HCT116 (cell line): ENCODE measurements around the gene OR5K4.

Source experiments
- CTCF ChIP-seq, 3 experiments: fragments of 200-600 bp in 1 of 3; sonication (generic) in 1 of 3; IDR thresholded peaks in 2 of 3; conservative IDR thresholded peaks in 1 of 3; 2 replicates each; pipeline ENCODE4 v1.5.1; 2012 to 2017; ENCODE audit warnings: low read depth in 2 of 3, low read length in 2 of 3, antibody characterized with exemption in 1 of 3, borderline replicate concordance in 1 of 3, control low read depth in 1 of 3, mild to moderate bottlenecking in 1 of 3, mixed read lengths in 1 of 3, mixed run types in 1 of 3, moderate library complexity in 1 of 3; ENCODE audit not compliant: insufficient read depth in 1 of 3
- JUND ChIP-seq: IDR thresholded peaks from 2 replicates; pipeline ENCODE4 v1.6.1; 2012
- POLR2A ChIP-seq: IDR thresholded peaks from 2 replicates; pipeline ENCODE4 v1.7.0; 2011; ENCODE audit warnings: borderline replicate concordance; ENCODE audit not compliant: insufficient read depth, insufficient read length; ENCODE audit errors: extremely low read depth
- POLR2AphosphoS5 ChIP-seq: IDR thresholded peaks from 2 replicates; pipeline ENCODE4 v1.6.1; 2011; ENCODE audit warnings: mild to moderate bottlenecking, low read depth, low read length, moderate library complexity
- SRF ChIP-seq: IDR thresholded peaks from 2 replicates; pipeline ENCODE4 v1.6.1; 2012; ENCODE audit warnings: low read depth
- ZBTB33 ChIP-seq: IDR thresholded peaks from 2 replicates; pipeline ENCODE4 v1.6.1; 2011; ENCODE audit warnings: mild to moderate bottlenecking, low read length, moderate library complexity; ENCODE audit not compliant: insufficient replicate concordance; ENCODE audit errors: extremely low read depth
- ZNF274 ChIP-seq: fragments of 200-500 bp; sonication (Bioruptor generic); IDR thresholded peaks from 2 replicates; pipeline ENCODE4 v1.6.1; 2014; ENCODE audit warnings: mild to moderate bottlenecking, low read depth, low read length, inconsistent platforms

- TF ChIP-seq JUND (no peak), CTCF (IDR thresholded peaks at IDR 0.05 in 2 of 3, conservative IDR thresholded peaks at IDR 0.05 in 1 of 3; ENCODE audit: borderline replicate concordance in 1 of 3, insufficient read depth in 1 of 3, low read depth in 2 of 3, low read length in 2 of 3) (no peak), POLR2A (no peak), ZBTB33 (no peak), SRF (no peak), ZNF274 (no peak), POLR2AphosphoS5 (no peak)
Measured at GRCh38 chr3:98326105-98326893, 27.4 kb upstream of the OR5K4 start.
